CD4-positive, alpha-beta T cell treated with Interleukin-6 for 4 hours (primary cell): ENCODE data around the gene SPECC1L.
"Not testable (repeated sequence)": the region's sequence is repeated elsewhere in the genome, so short reads cannot be mapped to it uniquely, and the experiment has no call there.

Experiments
- DNase-seq: peaks from one replicate; pipeline ENCODE4 v3.0.0-alpha.2; 2020; ENCODE audit warnings: mixed read lengths

Gene SPECC1L, protein sequence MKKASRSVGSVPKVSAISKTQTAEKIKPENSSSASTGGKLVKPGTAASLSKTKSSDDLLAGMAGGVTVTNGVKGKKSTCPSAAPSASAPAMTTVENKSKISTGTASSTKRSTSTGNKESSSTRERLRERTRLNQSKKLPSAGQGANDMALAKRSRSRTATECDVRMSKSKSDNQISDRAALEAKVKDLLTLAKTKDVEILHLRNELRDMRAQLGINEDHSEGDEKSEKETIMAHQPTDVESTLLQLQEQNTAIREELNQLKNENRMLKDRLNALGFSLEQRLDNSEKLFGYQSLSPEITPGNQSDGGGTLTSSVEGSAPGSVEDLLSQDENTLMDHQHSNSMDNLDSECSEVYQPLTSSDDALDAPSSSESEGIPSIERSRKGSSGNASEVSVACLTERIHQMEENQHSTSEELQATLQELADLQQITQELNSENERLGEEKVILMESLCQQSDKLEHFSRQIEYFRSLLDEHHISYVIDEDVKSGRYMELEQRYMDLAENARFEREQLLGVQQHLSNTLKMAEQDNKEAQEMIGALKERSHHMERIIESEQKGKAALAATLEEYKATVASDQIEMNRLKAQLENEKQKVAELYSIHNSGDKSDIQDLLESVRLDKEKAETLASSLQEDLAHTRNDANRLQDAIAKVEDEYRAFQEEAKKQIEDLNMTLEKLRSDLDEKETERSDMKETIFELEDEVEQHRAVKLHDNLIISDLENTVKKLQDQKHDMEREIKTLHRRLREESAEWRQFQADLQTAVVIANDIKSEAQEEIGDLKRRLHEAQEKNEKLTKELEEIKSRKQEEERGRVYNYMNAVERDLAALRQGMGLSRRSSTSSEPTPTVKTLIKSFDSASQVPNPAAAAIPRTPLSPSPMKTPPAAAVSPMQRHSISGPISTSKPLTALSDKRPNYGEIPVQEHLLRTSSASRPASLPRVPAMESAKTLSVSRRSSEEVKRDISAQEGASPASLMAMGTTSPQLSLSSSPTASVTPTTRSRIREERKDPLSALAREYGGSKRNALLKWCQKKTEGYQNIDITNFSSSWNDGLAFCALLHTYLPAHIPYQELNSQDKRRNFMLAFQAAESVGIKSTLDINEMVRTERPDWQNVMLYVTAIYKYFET

DNA sequence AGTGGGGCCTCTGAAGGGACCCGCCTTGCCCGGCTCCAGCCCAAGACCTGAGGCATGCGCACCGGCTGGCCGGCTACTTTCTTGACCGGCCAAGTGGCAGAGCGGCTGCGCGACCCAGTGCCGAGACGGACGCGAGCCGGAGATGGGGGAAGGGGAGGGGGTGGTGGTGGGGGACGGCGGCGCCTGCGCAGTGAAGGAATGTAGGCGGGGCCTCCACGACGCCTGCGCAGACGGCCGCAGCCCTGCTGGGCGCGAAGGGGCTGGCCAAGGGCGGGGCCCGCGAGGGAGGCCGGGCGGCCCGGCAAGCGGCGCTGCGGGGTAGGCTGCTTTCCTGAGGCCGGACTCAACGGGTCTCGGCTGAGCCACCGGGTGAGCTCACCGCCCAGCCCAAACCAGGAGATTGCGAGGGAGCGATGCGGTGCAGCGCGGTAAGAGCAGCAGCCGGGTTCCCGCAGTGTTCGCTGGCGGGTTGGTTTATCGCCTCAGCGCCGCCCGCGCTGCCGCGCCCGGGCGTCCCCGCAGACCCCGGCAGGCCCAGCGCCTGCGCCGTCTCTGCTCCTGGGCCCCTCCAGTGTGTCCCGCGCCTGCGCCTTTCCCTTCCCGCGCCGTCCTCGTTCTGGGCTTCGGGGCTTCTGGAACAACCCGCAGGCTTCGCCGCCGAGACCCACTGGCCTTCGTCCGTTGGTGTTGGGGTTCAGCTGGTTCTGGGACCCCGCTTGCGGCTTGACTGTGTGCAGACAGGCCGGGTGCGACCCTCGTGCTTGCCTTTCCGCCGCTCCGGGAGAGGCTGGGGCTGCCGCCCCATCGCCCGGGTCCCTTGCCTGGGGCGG lies at the start of gene SPECC1L:
Gene SPECC1L, plus strand, starts transcription at position 276 of the 830 bp plus-strand sequence. CDS start 31,401 bp downstream, outside the sequence.
- peak; percentile 89 for DNase-seq

GRCh38 chr22:24224468-24224867 lies 46.2 kb upstream of the SPECC1L start:
- DNase-seq, result no peak

GRCh38 chr22:24225044-24225601 lies 45.5 kb upstream of the SPECC1L start:
- DNase-seq, result no peak

- no peak for DNase-seq
Observed at GRCh38 chr22:24225951-24226350, 44.7 kb upstream of the SPECC1L start.

- peak; percentile 75 for DNase-seq
Observed at GRCh38 chr22:24230911-24231656, 39.5 kb upstream of the SPECC1L start.

GRCh38 chr22:24231706-24232105 lies 38.9 kb upstream of the SPECC1L start:
- no peak for DNase-seq

DNA sequence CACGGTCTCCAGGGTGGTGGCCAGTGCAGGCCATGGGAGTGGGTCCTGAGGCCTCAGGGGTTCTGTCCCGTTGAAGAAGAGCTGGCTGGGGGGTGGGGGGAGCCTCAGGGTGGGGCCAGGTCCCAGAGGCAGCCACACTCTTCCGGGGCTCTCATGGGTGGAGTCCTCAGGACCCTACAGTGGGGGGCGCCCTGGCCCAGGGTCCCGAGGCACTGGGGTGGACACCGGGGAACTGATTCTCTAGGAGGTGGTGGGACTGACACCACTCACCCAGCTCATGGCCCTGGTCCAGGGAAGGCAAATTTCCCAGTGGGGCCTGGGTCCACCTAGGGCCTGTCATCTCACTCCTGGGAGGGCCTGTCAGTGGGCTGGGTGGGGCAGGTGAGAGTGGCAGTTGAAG lies 38.5 kb upstream of the SPECC1L start:
- no peak for DNase-seq

DNA sequence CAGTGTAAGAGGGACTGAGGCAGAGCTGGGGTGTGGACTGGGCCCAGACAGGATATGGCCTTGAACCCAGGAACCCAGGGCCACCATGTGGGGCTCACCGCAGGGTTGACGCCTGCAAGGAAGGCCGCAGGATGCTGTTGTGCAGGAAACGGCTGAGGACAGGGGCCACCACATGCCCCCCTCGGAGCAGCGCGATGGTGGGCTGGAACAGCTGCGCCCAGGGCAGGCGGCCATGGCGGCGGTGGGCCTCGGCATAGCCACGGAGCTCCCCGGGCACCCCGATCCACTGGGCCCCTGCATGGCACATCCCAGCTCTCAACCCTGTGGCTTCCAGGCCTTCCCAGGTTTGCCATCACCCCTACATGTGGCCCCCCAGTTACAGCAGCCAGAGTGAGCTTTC lies 37.9 kb upstream of the SPECC1L start:
- no peak for DNase-seq

- DNase-seq, result no peak
Observed at GRCh38 chr22:24233235-24233634, 37.4 kb upstream of the SPECC1L start.

DNA sequence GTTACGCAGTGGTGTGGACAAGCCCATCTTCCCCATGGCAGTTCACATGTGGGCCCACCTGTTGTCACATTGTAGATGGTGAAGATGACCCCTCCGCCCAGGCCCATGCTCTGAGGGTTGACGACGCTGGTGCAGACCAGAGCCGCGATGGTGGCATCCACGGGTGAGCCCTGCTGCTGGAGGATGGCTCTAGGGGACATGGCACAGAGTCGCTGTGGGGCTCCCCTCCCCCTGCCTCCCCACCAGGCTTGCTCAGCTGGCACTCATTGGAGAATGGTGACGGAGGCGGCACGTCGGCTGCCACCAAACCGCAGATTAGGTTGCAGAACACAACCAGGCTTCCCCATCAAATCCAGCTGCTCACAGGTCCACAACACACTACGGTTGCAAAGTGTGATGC lies 36.8 kb upstream of the SPECC1L start:
- DNase-seq, result no peak

DNA sequence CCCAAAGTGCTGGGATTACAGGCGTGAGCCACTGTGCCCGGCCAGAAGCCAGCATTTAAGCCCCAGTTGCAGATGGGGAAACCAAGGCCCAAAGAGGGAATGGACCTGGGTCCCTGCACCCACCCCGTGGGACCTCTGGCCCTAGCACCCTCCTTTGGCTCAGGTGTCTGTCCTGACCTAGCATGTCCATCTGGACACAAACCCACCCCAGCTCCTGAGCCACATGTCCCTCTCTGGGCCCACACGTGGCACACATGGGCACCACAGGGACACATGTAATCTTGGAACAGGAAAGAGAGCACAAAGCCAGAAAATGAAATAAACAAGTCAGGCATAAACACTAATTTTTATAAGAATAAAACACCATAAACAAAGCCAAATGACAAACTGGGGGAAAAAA lies 35.3 kb upstream of the SPECC1L start:
- DNase-seq, result no peak

DNA sequence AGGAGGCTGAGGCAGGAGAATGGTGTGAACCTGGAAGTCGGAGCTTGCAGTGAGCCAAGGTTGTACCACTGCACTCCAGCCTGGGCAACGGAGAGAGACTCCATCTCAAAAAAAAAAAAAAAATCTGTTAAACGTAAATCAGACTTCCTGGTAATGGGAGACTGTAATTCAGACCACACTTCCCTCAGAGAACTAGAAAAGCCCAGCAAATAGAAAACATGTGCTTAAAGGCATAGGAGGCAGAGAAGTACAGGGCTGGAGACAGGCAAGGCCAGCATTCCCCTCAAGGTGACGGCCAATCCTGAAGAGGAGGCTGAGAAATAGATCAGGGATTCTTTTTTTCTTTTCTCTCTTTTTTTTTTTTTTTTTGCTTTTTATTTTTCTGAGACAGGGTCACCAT lies 34.0 kb upstream of the SPECC1L start:
- no peak for DNase-seq

- DNase-seq, result not testable (repeated sequence)
Observed at GRCh38 chr22:24238101-24238694, 32.4 kb upstream of the SPECC1L start.

DNA sequence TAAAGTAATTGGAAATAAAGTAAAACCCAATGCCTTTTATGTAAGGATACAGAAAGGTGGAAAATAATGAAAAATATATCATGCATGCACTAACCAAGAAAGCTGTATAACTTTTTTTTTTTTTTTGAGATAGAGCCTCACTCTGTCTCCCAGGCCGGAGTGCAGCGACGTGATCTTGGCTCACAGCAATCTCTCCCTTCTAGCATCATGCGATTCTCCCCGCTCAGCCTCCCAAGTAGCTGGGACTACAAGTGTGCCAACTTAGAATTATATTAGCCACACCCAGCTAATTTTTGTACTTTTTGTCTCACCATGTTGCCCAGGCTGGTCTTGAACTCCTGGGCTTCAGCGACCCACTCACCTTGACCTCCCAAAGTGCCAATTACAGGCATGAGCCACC lies 30.2 kb upstream of the SPECC1L start:
- no peak for DNase-seq

GRCh38 chr22:24240985-24241692 lies 29.5 kb upstream of the SPECC1L start:
- not testable (repeated sequence) for DNase-seq

DNA sequence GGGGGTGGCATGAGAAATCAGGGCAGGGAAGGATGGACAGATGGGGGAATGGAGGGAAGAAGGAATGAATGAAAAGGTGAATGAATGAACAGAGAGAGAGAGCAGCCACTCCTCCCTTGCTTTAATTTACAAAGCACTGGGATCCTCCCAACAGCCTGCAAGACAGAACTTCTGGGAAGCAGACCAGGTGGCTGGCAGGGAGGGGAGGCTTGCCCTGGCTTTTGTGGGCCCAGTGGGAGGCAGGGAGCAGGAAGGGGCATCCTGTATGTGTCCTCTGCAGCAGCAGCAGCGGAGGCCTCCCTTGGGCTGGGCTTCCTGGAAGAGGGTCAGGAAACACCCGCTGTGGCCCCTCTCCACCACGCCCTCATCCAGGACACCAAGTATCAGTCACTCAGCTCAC lies 27.2 kb upstream of the SPECC1L start:
- DNase-seq, result peak; percentile 4

- no peak for DNase-seq
Observed at GRCh38 chr22:24244144-24244787, 26.4 kb upstream of the SPECC1L start.

GRCh38 chr22:24245030-24245431 lies 25.6 kb upstream of the SPECC1L start, which contains the start of gene GGT5:
Gene GGT5 (minus strand): TSS chr22:24245082. CDS start chr22:24244725, 357 bp downstream.
- DNase-seq, result not testable (repeated sequence)
